HEK293T (cell line): ENCODE data around the gene IQGAP3.

ENCODE experiments used
- ARNT ChIP-seq: fragments of 450-650 bp; IDR thresholded peaks from 2 replicates; pipeline ENCODE4 v1.6.1; 2017; ENCODE audit warnings: mild to moderate bottlenecking
- BHLHE40 ChIP-seq: fragments of 450-650 bp; IDR thresholded peaks from 2 replicates; pipeline ENCODE4 v1.6.1; 2016; ENCODE audit warnings: mild to moderate bottlenecking, moderate library complexity, borderline replicate concordance
- ELF4 ChIP-seq: fragments of 450-650 bp; IDR thresholded peaks from 2 replicates; pipeline ENCODE4 v1.6.1; 2017; ENCODE audit warnings: antibody characterized with exemption
- FOXK2 ChIP-seq: fragments of 450-650 bp; IDR thresholded peaks from 2 replicates; pipeline ENCODE4 v1.6.1; 2016; ENCODE audit warnings: mild to moderate bottlenecking
- FOXM1 ChIP-seq: fragments of 450-650 bp; IDR thresholded peaks from 2 replicates; pipeline ENCODE4 v1.6.1; 2017; ENCODE audit warnings: mild to moderate bottlenecking, borderline replicate concordance
- HDGF ChIP-seq: fragments of 450-650 bp; IDR thresholded peaks from 2 replicates; pipeline ENCODE4 v1.6.1; 2017; ENCODE audit warnings: antibody characterized with exemption, borderline replicate concordance
- LEF1 ChIP-seq: fragments of 450-650 bp; IDR thresholded peaks from 2 replicates; pipeline ENCODE4 v1.6.1; 2017; ENCODE audit warnings: mild to moderate bottlenecking, borderline replicate concordance
- SP1 ChIP-seq: fragments of 450-650 bp; IDR thresholded peaks from 2 replicates; pipeline ENCODE4 v1.6.1; 2017
- SUZ12 ChIP-seq: fragments of 450-650 bp; IDR thresholded peaks from 2 replicates; pipeline ENCODE4 v1.6.1; 2016; ENCODE audit warnings: mild to moderate bottlenecking
- ZNF384 ChIP-seq: fragments of 450-650 bp; IDR thresholded peaks from 2 replicates; pipeline ENCODE4 v1.6.1; 2016
- TF ChIP-seq, protein P1 (sequence below): fragments of 450-650 bp; IDR thresholded peaks from 2 replicates; pipeline ENCODE4 v1.6.1; 2016

DNA sequence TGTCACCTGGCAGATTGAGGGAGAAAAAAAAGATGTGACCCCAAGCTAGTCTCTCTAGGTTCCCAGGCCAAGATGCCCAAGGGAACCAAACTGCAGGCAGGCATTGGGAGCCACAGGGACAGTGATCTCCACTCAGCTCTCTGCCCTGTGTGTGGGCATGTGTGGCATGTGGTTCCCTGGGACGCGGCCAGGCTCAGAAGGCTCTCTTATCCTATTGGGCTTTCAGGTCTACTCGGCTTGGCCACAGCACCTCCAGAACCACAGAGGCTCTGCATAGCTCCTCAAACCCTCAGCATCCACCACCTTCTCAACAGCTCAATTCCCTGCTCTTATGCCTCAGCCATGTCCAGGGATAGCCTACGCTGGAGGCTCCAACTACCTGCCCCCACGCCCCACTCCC is 22.0 kb downstream of the IQGAP3 start:
- TF ChIP-seq HDGF (no peak), SP1 (no peak), ELF4 (no peak), SUZ12 (no peak), LEF1 (no peak), BHLHE40 (no peak), ZNF384 (no peak), FOXK2 (no peak), ARNT (no peak), FOXM1 (no peak)
- TF ChIP-seq, protein P1, sequence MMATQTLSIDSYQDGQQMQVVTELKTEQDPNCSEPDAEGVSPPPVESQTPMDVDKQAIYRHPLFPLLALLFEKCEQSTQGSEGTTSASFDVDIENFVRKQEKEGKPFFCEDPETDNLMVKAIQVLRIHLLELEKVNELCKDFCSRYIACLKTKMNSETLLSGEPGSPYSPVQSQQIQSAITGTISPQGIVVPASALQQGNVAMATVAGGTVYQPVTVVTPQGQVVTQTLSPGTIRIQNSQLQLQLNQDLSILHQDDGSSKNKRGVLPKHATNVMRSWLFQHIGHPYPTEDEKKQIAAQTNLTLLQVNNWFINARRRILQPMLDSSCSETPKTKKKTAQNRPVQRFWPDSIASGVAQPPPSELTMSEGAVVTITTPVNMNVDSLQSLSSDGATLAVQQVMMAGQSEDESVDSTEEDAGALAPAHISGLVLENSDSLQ: no peak
